Heart left ventricle (tissue), 16 donors: Measurements from ENCODE around the gene USP48. TPM values are rescaled to one million over a fixed set of nuclear protein-coding genes. Genes with fewer than 3 reads are reported as not detected.

ENCODE experiments used
- ATAC-seq, 4 donors: fragments of 200-7000 bp; cut with Tn5 transposase; one replicate each; pipeline ENCODE4 v1.9.1; 2020 to 2022; ENCODE audit warnings: moderate library complexity in 4 of 4, mild to moderate bottlenecking in 3 of 4, moderate number of reproducible peaks in 1 of 4
- DNase-seq, 5 donors: peaks; one replicate each; pipeline ENCODE4 v3.0.0-alpha.2; 2020
- H3K27ac ChIP-seq, 12 donors: fragments of 200-600 bp; sonication (generic) in 4 of 12; one replicate each; pipeline versions ENCODE4 v1.5.0 to v1.8.0; 2016 to 2022; ENCODE audit warnings: mild to moderate bottlenecking in 2 of 12
- H3K27me3 ChIP-seq, 9 donors: fragments of 200-600 bp; sonication (generic) in 2 of 9; one replicate each; pipeline versions ENCODE4 v1.5.1 to v1.8.0; 2016 to 2022; ENCODE audit warnings: mild to moderate bottlenecking in 3 of 9
- H3K36me3 ChIP-seq, 9 donors: fragments of 200-600 bp; sonication (generic) in 2 of 9; one replicate each; pipeline versions ENCODE4 v1.5.0 to v1.8.0; 2018 to 2022; ENCODE audit warnings: mild to moderate bottlenecking in 2 of 9
- H3K4me1 ChIP-seq, 12 donors: fragments of 200-600 bp; sonication (generic) in 4 of 12; one replicate each; pipeline versions ENCODE4 v1.5.0 to v1.8.0; 2016 to 2022; ENCODE audit warnings: mild to moderate bottlenecking in 3 of 12
- H3K4me3 ChIP-seq, 12 donors: fragments of 200-600 bp; sonication (generic) in 4 of 12; one replicate each; pipeline versions ENCODE4 v1.5.0 to v1.8.0; 2017 to 2022; ENCODE audit warnings: mild to moderate bottlenecking in 9 of 12, moderate library complexity in 4 of 12
- H3K9me3 ChIP-seq, 12 donors: fragments of 200-600 bp; sonication (generic) in 4 of 12; one replicate each; pipeline versions ENCODE4 v1.5.0 to v1.8.0; 2016 to 2022; ENCODE audit warnings: mild to moderate bottlenecking in 1 of 12
- CTCF ChIP-seq, 12 donors: fragments of 200-600 bp; sonication (generic) in 4 of 12; IDR thresholded peaks; one replicate each; pipeline versions ENCODE4 v1.5.0 to v1.8.0; 2018 to 2022; ENCODE audit warnings: antibody characterized with exemption in 12 of 12, mild to moderate bottlenecking in 5 of 12
- POLR2A ChIP-seq, 2 donors: fragments of 450-650 bp; IDR thresholded peaks; one replicate each; pipeline ENCODE4 v1.6.1; 2017; ENCODE audit warnings: antibody characterized with exemption in 2 of 2, mild to moderate bottlenecking in 2 of 2, moderate library complexity in 2 of 2
- WGBS, 4 donors: extraction: QIAGEN DNeasy Blood & Tissue Kit in 2 of 4; methylation state at CpG; one replicate each; pipeline versions ENCODE4 v1.1.5 to v1.1.7; 2013 to 2018; 5-methylcytosine and 5-hydroxymethylcytosine counted together
- intact Hi-C, 10 donors: fragments of 100-400 bp; cut with DNase I; formaldehyde crosslinking; loops; one replicate each; pipeline versions ENCODE4 v1.11.1 to v1.14.2; 2022
- polyA plus RNA-seq, 2 donors: library from polyadenylated mRNA; stranded (reverse); fragments of 200-250 nt; gene quantifications; one replicate each; pipeline ENCODE4 v1.2.3, GENCODE V29; 2013
- total RNA-seq, 9 donors: library from RNA; depleted of rRNA in 2 of 9; stranded (reverse); fragments of >200 nt in 2 of 9; fragmentation: NEBNext Ultra II Directional in 3 of 9; extraction: Animal tissue kit (Norgen Biotek cat#: 25700) in 3 of 9; gene quantifications; one replicate each; pipeline versions ENCODE4 v1.1.0 to v1.2.4, GENCODE V29; 2016 to 2023
- donor health status: ischemic (EF 13 %, LVEDD 7.1; RV severe dilation, severe dysfunction).
- donor health status: healthy with polysubstance abuse.
- donor health status: DM: no; HTN: yes; CAD: no.
- donor health status: DM: no; HTN: no; CAD: no.
- donor health status: ischemic (EF 25% LVEDD 6.9; RV normal size, moderate dysfunction).
- donor health status: ischemic (EF 25% LVEDD 5.7; RV mildly dilated, moderate dysfunction).
- donor health status: healthy.
- donor health status: DM: yes; HTN: yes; CAD: no.
- donor health status: ischemic (EF 35%, LVEDD 5.7; RV mildly dilated, moderate dysfunction).
- donor health status: nonischemic (EF 11% LVEDD 7.7; RV severe dilation, severe dysfunction).
- donor health status: DM: yes; HTN: yes; CAD: no.
- donor health status: PGD.
- donor health status: ischemic (EF 29% LVEDD 5.4; RV normal size, mild dysfunction).
- donor health status: nonischemic (EF 23%, LVEDD 6.1; RV moderate dilation, normal function).

The USP48 gene
- total and polyA plus RNA-seq, 11 donors = 17.3 to 45.5 (median 38.8) TPM

- WGBS, 4 donors = 11 to 22% (median 16%) methylated on average over 34 to 65 of the region's 65 CpGs
- ATAC-seq = peak in 3 of 4 donors; percentile 21 to 37 (median 35)
- intact Hi-C loops = no loop called here
These were observed 31.4 kb upstream of the USP48 start for GRCh38 chr1:21814241-21814918.

GRCh38 chr1:21813542-21813941 is 30.6 kb upstream of the USP48 start:
- no peak overlapping the region for H3K27ac ChIP-seq
- no peak for TF ChIP-seq CTCF (IDR thresholded peaks at IDR 0.05)
- TF ChIP-seq POLR2A (IDR thresholded peaks at IDR 0.05) = no peak
- peaks cover 0 to 14% (median 0%) of the 10 kb centered on the region in 9 donors for H3K27me3 ChIP-seq
- peaks cover 0 to 4% (median 0%) of the 10 kb centered on the region in 12 donors for H3K9me3 ChIP-seq
- WGBS, 4 donors = 92 to 100% (median 94%) methylated on average over 3 of the region's 3 CpGs
- ATAC-seq (no peak), DNase-seq (no peak)
- H3K4me1 ChIP-seq = peaks cover 0 to 31% (median 7%) of the 10 kb centered on the region in 12 donors
- no peak overlapping the region for H3K4me3 ChIP-seq
- peaks cover 0 to 4% (median 0%) of the 10 kb centered on the region in 9 donors for H3K36me3 ChIP-seq
- intact Hi-C loops = no loop called here

More at GRCh38 chr1:21814241-21814918, 31.4 kb upstream of the USP48 start:
- Histone ChIP-seq H3K9me3 (peaks cover 0 to 4% (median 0%) of the 10 kb centered on the region in 12 donors), H3K36me3 (peaks cover 0 to 4% (median 0%) of the 10 kb centered on the region in 9 donors), H3K4me1 (peaks cover 0 to 32% (median 7%) of the 10 kb centered on the region in 12 donors), H3K27ac (no peak overlapping the region), H3K27me3 (peaks cover 0 to 14% (median 0%) of the 10 kb centered on the region in 9 donors), H3K4me3 (peak overlapping the region; percentile 11 to 55 (median 46))
- peak in 1 of 5 donors; percentile 30 for DNase-seq
- TF ChIP-seq POLR2A (IDR thresholded peaks at IDR 0.05) = no peak
- TF ChIP-seq CTCF (IDR thresholded peaks at IDR 0.05) = peak; percentile 37 to 73 (median 54)

- Histone ChIP-seq H3K4me1 (peaks cover 0 to 27% (median 6%) of the 10 kb centered on the region in 12 donors), H3K4me3 (no peak within 1 kb of the TSS), H3K9me3 (peaks cover 0 to 4% (median 0%) of the 10 kb centered on the region in 12 donors), H3K36me3 (no peaks in the 10 kb centered on the region), H3K27me3 (peaks cover 0 to 14% (median 0%) of the 10 kb centered on the region in 9 donors), H3K27ac (no peak within 1 kb of the TSS)
- no peak for TF ChIP-seq POLR2A (IDR thresholded peaks at IDR 0.05)
- TF ChIP-seq CTCF (IDR thresholded peaks at IDR 0.05) = no peak
- intact Hi-C loops = no loop called here
- DNase-seq (no peak), ATAC-seq (peak in 2 of 4 donors; percentile 8 to 56)
- 47 to 67% (median 61%) methylated on average over 2 of the region's 2 CpGs for WGBS, 4 donors
These were observed 28.9 kb upstream of the USP48 start, which contains the start of gene LDLRAD2 for GRCh38 chr1:21811875-21812305. LDLRAD2 (plus strand) TSS chr1:21812265; CDS start chr1:21812452, 187 bp downstream.

GRCh38 chr1:21804536-21804935 is 21.6 kb upstream of the USP48 start:
- no peak overlapping the region for H3K27ac ChIP-seq
- DNase-seq = no peak
- intact Hi-C loops = no loop called here
- H3K27me3 ChIP-seq = no peaks in the 10 kb centered on the region
- TF ChIP-seq POLR2A (IDR thresholded peaks at IDR 0.05) (no peak), CTCF (IDR thresholded peaks at IDR 0.05) (no peak)
- no peaks in the 10 kb centered on the region for H3K4me1 ChIP-seq
- no peak overlapping the region for H3K4me3 ChIP-seq
- no peaks in the 10 kb centered on the region for H3K9me3 ChIP-seq
- ATAC-seq = no peak
- 71 to 80% (median 76%) methylated on average over 2 of the region's 2 CpGs for WGBS, 4 donors
- H3K36me3 ChIP-seq = no peaks in the 10 kb centered on the region
